ENCODE data around the gene TMEM150B.
"Not testable (repeated sequence)": the region's sequence is repeated elsewhere in the genome, so short reads cannot be mapped to it uniquely, and the experiment has no call there.

The TMEM150B gene

DNA sequence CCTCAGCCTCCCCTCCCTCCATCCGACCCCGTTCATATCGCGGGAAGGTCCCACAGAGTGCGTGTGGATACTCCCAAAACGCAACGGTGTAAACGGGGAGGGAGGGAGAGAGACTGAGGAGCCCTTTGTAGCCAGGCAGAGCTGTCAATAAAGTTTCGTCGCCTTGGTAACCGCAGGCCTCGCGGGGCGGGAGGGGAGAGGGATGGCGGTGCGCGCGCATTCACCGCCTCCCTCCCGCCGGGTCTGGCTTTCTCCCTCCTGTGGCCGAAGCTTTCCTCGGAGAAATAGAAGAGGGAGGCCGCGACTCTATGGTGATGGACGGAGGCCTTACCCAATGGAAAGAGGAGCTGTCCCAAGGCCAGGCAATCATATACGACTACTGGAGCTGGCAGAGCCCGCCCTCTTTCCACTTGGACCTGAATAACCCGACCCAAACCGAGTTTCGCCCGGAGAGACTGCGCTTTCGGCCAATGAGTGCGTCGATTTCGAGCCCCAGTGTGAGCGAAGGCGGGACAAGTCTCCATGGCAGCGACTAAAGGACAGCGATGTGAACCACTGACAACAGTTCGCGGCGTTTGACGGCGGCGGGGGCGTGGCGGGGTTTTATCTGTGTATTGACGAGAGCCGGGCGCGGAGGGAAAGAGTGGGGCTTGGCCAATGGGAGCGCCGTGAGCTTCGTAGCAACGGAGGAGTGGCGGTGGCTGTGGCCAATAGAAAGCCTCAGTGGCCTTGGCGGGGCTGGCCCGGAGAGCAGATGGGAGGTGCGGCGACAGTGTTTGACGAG is 14.2 kb upstream of the TMEM150B start, which contains the start of gene KMT5C:
KMT5C (plus strand) TSS at position 772 of the 784 bp plus-strand sequence. CDS start 2,061 bp downstream, outside the sequence.
- DNase-seq (ENCODE audit: low spot score): peak; percentile 98

GRCh38 chr19:55336101-55336500 is 11.0 kb upstream of the TMEM150B start:
- no peak for DNase-seq (ENCODE audit: low spot score)

- DNase-seq (ENCODE audit: low spot score): peak; percentile 70
Measured at GRCh38 chr19:55333870-55334269, 8.7 kb upstream of the TMEM150B start.

GRCh38 chr19:55329791-55330190 is 4.7 kb upstream of the TMEM150B start:
- not testable (repeated sequence) for DNase-seq (ENCODE audit: low spot score)

DNA sequence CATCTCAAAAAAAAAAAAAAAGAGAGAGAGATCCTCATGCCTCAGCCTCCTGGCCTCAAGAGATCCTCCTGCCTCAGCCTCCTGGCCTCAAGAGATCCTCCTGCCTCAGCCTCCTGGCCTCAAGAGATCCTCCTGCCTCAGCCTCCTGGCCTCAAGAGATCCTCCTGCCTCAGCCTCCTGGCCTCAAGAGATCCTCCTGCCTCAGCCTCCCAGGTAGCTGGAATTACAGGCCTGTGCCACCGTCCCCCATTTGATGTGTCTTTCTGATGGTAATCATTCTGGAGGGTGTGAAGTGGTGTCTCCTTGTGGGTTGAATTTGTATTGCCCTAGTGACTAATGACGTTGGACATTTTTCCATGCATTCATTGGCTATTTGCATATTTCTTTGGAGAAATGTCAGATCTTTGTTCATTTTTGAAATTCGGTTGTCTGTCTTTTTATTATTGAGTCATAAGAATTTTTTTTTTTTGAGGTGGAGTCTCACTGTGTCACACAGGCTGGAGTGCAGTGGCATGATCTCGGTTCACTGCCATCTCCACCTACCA is 3.7 kb upstream of the TMEM150B start:
- not testable (repeated sequence) for DNase-seq (ENCODE audit: low spot score)

GRCh38 chr19:55324662-55325061 is 479 bp downstream of the TMEM150B start:
- no peak for DNase-seq (ENCODE audit: low spot score)

- no peak for DNase-seq (ENCODE audit: low spot score)
Measured at GRCh38 chr19:55322204-55322885, 2.8 kb downstream of the TMEM150B start.

GRCh38 chr19:55321466-55322137 is 3.5 kb downstream of the TMEM150B start:
- DNase-seq (ENCODE audit: low spot score): no peak

DNA sequence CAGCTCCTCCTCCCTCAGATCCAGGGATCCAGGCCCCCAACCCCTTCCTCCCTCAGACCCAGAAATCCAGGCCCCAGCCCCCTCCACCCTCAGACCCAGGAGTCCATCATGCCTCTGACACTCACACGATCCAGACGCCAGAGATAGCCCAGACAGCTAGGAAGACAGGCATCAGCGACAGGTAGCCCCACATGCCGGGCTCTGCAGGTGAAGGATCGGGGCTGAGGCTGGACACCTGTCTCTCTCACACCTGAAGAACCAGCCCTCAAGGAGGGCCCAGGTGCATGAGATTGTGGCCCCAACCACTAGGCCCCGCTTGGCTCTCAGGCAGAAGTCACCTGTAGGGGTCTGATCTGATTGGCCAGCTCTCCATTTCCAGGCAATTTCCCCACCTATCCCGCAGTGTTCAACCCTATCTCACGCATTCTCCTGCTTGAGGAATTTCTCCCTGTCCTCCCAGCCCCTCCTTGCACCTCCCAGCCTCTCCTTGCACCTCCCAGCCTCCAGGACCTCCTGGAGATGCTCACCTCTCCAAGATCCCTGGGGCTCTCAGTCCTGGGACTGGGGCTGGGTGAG is 4.2 kb downstream of the TMEM150B start:
- DNase-seq (ENCODE audit: low spot score): no peak

GRCh38 chr19:55319785-55320184 is 5.4 kb downstream of the TMEM150B start:
- DNase-seq (ENCODE audit: low spot score): no peak

- no peak for DNase-seq (ENCODE audit: low spot score)
Measured at GRCh38 chr19:55316646-55317045, 8.5 kb downstream of the TMEM150B start.

DNA sequence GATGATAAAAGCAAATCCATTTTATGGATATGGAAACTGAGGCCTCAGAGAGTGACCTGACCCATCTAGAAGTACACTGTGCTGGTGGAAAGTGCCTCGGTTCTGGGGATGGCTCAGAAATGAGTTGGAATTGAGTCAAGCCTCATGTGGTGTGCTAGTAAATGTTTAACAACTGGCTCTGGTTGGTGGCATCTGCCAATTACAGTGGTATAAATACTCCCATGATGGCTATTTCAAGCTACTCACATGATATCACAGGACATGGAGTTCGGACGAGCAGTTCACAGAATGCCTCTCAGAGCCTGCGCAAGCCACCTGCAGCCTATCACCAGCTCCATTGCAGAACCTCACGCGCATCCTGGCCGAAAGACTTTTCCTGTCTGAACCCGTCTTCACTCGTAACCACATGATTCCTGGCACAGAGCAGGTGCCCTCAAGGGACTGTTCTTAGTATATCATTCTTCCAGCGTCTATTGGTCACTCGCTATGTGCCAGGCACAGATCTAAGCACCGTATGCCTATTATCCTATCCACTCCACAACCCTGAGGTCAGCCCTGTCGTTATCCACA is 9.1 kb downstream of the TMEM150B start:
- DNase-seq (ENCODE audit: low spot score): no peak

DNA sequence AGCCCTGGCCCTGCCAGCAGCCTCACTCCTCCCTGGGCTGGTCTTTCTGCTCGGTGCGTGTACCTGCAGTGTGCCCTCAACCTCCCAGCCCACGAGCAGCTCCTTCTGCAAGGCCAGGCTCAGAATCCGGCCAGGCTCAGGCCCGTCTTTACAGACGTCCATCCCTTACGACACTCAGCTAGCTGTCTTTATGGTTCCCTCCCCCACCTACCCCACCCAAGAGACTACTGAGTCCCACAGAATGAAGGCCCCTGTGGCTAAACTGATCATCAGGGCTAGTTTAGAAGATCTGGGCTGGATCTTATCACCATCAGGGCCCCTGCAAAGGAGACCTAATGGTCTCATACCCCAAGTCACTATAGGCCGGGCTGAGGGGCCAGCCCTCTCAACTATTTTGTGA is 10.7 kb downstream of the TMEM150B start:
- no peak for DNase-seq (ENCODE audit: low spot score)

GRCh38 chr19:55312621-55313512 is 12.3 kb downstream of the TMEM150B start:
- no peak for DNase-seq (ENCODE audit: low spot score)

DNA sequence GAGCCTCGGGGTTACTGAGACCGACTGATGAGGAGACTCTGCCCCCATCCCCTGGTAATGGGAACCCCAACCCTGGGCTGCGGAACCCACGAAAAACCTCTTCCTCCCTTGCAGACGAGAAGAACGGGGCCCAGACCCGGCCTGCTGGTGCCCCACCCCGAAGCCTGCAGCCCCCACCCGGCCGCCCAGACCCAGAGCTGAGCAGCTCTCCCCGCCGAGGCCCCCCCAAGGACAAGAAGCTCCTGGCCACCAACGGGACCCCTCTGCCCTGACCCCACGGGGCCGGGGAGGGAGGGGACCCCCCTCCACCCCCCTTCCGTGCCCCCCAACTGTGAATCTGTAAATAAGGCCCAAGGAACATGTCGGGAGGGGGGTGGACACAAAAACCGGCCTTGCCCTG is 13.3 kb downstream of the TMEM150B start:
- DNase-seq (ENCODE audit: low spot score): no peak

DNA sequence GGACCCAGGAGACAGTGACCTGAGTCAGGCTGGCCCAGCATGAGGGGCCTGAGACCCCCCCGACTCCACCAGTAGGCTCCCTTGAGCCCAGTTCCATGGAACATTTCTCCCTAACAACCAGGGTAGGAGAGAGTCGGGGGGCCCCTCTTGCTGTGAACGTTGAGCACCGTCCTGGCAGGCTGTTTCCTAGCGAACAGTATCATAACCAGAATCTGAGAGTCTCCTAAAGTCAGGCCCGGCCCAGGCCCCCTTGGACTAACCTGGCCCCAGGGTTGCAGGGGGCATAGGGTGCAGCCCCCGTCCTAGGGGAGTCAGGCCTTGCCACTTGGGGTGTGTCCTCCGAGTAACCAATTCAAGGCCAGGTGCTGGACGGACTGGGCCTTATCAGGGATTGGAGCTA is 13.7 kb downstream of the TMEM150B start:
- DNase-seq (ENCODE audit: low spot score): no peak

- DNase-seq (ENCODE audit: low spot score): no peak
Measured at GRCh38 chr19:55310498-55310897, 14.6 kb downstream of the TMEM150B start.

DNA sequence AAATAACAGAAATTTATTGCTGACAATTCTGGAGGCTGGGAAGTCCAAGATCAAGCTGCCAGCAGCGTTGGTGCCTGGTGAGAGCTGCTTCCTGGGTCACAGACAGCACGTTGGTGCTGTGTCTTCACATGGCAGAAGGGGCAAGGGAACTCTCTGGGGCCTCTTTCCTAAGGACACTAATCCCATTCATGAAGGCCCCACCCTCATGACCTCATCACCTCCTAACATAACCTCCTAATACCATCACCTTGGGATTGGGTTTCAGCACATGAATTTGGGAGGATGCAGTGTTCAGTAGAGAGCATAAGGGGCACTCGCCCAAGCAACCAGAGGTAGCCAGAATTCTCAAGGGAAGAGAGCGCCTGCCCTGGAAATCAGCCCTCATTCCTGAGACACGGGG is 15.7 kb downstream of the TMEM150B start:
- DNase-seq (ENCODE audit: low spot score): no peak

GRCh38 chr19:55308281-55308680 is 16.9 kb downstream of the TMEM150B start:
- no peak for DNase-seq (ENCODE audit: low spot score)

DNA sequence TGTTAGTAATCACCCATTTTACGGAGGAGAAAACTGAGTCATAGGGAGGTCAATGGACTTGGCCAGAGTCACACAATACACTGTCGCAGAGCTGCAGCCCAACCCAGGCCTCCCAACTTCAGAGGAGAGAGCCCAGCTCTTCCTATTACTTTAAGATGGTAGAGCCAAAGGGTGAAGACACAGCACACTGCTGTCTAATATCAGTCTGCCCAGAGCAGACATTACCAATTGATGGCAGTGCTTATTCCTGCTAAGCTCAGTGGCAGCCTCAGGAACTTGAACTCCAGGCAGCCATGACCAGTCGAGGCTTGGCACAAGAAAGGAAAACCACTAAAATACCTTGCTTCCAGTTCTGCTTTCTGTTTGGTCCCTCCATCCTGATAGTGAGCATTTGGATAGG is 18.4 kb downstream of the TMEM150B start:
- no peak for DNase-seq (ENCODE audit: low spot score)

All from HuH-7.5 (cell line).